ENCODE measurements around the gene ARL6IP6. TPM values are rescaled to one million over a fixed set of nuclear protein-coding genes. Genes with fewer than 3 reads are reported as not detected.

ARL6IP6 gene
- total and polyA plus RNA-seq, 2 of the 13 experiments (the other 11 are each of a cell fraction or from before 2014, with no cell fraction given), result 45.0 to 65.9 TPM

DNA sequence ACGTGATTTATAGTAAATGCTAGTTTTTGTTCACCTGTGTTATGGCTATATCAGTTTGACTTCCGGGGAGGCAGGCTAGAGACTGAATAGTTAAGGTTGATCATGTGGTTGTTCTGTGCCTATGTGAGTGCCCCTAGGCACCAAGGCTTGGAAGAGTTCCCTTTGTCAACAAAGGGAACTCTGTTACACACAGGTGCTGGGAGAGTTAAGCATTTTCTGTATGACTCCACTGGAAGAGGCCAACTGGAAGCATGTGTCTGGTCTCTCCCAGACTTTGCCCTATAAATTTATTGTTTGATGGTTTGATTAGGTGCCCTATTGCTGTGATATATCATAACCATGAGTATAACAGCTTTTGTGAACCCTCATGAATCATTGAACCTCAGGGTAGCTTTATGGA is 63.8 kb downstream of the ARL6IP6 start (continued):
- TF ChIP-seq STAT6 (CRISPR knock-in tag; IDR thresholded peaks at IDR 0.05; ENCODE audit: borderline replicate concordance) (no peak), ZBTB42 (CRISPR knock-in tag; IDR thresholded peaks at IDR 0.05) (no peak), KDM2A (CRISPR knock-in tag; IDR thresholded peaks at IDR 0.05; ENCODE audit: borderline replicate concordance, low read depth) (no peak), CCDC6 (CRISPR knock-in tag; IDR thresholded peaks at IDR 0.05) (no peak), XBP1 (CRISPR knock-in tag; IDR thresholded peaks at IDR 0.05) (no peak), MYC (CRISPR knock-in tag; IDR thresholded peaks at IDR 0.05; ENCODE audit: borderline replicate concordance) (no peak), TEAD3 (CRISPR knock-in tag; optimal IDR thresholded peaks at IDR 0.05; ENCODE audit: borderline replicate concordance) (no peak), TIGD3 (CRISPR knock-in tag; IDR thresholded peaks at IDR 0.05; ENCODE audit: borderline replicate concordance) (no peak), CBFB (CRISPR knock-in tag; IDR thresholded peaks at IDR 0.05) (no peak)

GRCh38 chr2:152790883-152791282 is 72.5 kb downstream of the ARL6IP6 start:
- no peaks in the 10 kb centered on the region for H3K4me1 ChIP-seq (ENCODE audit: insufficient read depth, low read length)
- peaks cover 0 to 9% of the 10 kb centered on the region in 2 experiments; a peak in 3 of 5 replicates for H3K27me3 ChIP-seq (ENCODE audit: control insufficient read depth in 1 of 2, insufficient read depth in 2 of 2, low read length in 2 of 2)
- FAIRE-seq (no peak), DNase-seq (ENCODE audit: low spot score) (no peak), ATAC-seq (no peak)
- no peaks in the 10 kb centered on the region for H3K36me3 ChIP-seq (replicated peaks in 1 of 2; ENCODE audit: control insufficient read depth in 1 of 2, insufficient read depth in 2 of 2, low read length in 2 of 2)
- H3K4me3 ChIP-seq (replicated peaks in 1 of 3; ENCODE audit: insufficient read depth in 1 of 3, low read depth in 2 of 3, low read length in 3 of 3), result no peak overlapping the region
- no peaks in the 10 kb centered on the region for H4K20me1 ChIP-seq (ENCODE audit: insufficient read depth, low read length)
- ChIA-PET POLR2A (no interaction called here), CTCF (ENCODE audit: low intra/inter-chr PET ratio, low total read pairs) (no interaction called here)
- H3K79me2 ChIP-seq (ENCODE audit: insufficient read depth, low read length), result no peaks in the 10 kb centered on the region
- intact Hi-C loops (cut with micrococcal nuclease; ENCODE audit: unreplicated experiment), result no loop called here
- no peak overlapping the region for H2AFZ ChIP-seq (ENCODE audit: low read length)
- H3K27ac ChIP-seq (ENCODE audit: extremely low read length, insufficient read depth, low read length), result no peak overlapping the region
- no peak overlapping the region for H3K9ac ChIP-seq (ENCODE audit: insufficient read depth, low read depth, low read length)
- 16% methylated on average over 8 of the region's 9 CpGs for WGBS (ENCODE audit: low lambda C conversion rate)
- H3K9me3 ChIP-seq (ENCODE audit: low read length), result no peaks in the 10 kb centered on the region
- in situ Hi-C loops (cut with HindIII; ENCODE audit: extremely low pct_ligation_motif_present, low pct_unique_long_range_greater_than_20kb), result no loop called here
- TF ChIP-seq SIN3B (IDR thresholded peaks at IDR 0.05; ENCODE audit: low read length), result no peak
- TF ChIP-seq ARHGAP35 (CRISPR knock-in tag; IDR thresholded peaks at IDR 0.05; ENCODE audit: borderline replicate concordance), result no peak
- TF ChIP-seq PREB (CRISPR knock-in tag; IDR thresholded peaks at IDR 0.05), result no peak
- no peak for TF ChIP-seq JARID2 (CRISPR knock-in tag; IDR thresholded peaks at IDR 0.05; ENCODE audit: insufficient replicate concordance)
- no peak for TF ChIP-seq SP140L (CRISPR knock-in tag; IDR thresholded peaks at IDR 0.05; ENCODE audit: borderline replicate concordance)
- TF ChIP-seq ZNF784 (CRISPR knock-in tag; IDR thresholded peaks at IDR 0.05; ENCODE audit: borderline replicate concordance), result no peak
- BruUV-seq (replicated peaks), result no TSS peak
- no peak overlapping the region for H3K4me2 ChIP-seq (ENCODE audit: low read depth, low read length)
